ENCODE data around the gene RPL4.

DNA sequence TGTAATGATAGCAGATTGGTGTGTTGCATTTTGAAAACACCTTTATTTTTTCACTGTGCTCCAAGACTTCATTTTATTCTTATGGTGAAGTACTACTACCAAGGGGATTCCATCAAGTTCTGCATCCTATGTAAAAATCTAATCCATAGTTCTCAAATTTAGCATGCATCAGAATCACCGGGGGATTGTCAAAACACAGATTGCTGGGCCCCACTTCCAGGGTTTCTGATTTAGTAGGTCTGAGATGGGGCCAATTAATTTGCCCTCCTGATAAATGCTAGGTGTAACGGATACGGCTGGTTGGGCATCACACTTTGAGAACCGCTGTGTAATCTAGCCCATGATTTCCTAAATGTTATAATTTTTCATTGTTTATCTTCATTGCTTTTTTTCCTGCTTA lies 1.2 kb upstream of the RPL4 start:
- TF ChIP-seq, protein P1, sequence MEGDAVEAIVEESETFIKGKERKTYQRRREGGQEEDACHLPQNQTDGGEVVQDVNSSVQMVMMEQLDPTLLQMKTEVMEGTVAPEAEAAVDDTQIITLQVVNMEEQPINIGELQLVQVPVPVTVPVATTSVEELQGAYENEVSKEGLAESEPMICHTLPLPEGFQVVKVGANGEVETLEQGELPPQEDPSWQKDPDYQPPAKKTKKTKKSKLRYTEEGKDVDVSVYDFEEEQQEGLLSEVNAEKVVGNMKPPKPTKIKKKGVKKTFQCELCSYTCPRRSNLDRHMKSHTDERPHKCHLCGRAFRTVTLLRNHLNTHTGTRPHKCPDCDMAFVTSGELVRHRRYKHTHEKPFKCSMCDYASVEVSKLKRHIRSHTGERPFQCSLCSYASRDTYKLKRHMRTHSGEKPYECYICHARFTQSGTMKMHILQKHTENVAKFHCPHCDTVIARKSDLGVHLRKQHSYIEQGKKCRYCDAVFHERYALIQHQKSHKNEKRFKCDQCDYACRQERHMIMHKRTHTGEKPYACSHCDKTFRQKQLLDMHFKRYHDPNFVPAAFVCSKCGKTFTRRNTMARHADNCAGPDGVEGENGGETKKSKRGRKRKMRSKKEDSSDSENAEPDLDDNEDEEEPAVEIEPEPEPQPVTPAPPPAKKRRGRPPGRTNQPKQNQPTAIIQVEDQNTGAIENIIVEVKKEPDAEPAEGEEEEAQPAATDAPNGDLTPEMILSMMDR (conservative IDR thresholded peaks at IDR 0.05 in 1 of 2, IDR thresholded peaks at IDR 0.05 in 1 of 2; ENCODE audit: extremely low read depth in 1 of 2, insufficient read depth in 1 of 2, low read depth in 1 of 2, low read length in 2 of 2): no peak
- no peak for TF ChIP-seq EZH2 (IDR thresholded peaks at IDR 0.05; ENCODE audit: borderline replicate concordance, low read length)

Data from mammary epithelial cell (primary cell).